ENCODE results near the gene SARM1. TPM values are rescaled to one million over a fixed set of nuclear protein-coding genes. Genes with fewer than 3 reads are reported as not detected.

Gene SARM1
- total and polyA plus RNA-seq, 2 donors (not counting 3 experiments of a cell fraction or from before 2014, with no cell fraction given) = 5.6 to 7.0 TPM

GRCh38 chr17:28390984-28391383 lies 19.5 kb downstream of the SARM1 start:
- Histone ChIP-seq H3K9me1 (replicated peaks; ENCODE audit: control insufficient read depth, extremely low read depth, insufficient read depth, low read length) (no peaks in the 10 kb centered on the region), H3K27me3 (ENCODE audit: control insufficient read depth in 2 of 2, insufficient read depth in 2 of 2, low read length in 2 of 2) (no peaks in the 10 kb centered on the region), H3K36me3 (ENCODE audit: control insufficient read depth in 2 of 2, extremely low read depth in 1 of 2, insufficient read depth in 2 of 2, low read length in 2 of 2) (peaks cover 0 to 2% of the 10 kb centered on the region in 2 experiments), H3K9ac (replicated peaks; ENCODE audit: extremely low read depth, insufficient read depth, low read length) (no peak overlapping the region), H4K20me1 (replicated peaks; ENCODE audit: control insufficient read depth, extremely low read depth, insufficient read depth, low read length) (no peaks in the 10 kb centered on the region), H3K4me2 (ENCODE audit: insufficient read depth, low read length) (no peak overlapping the region), H3K4me3 (replicated peaks in 1 of 3; ENCODE audit: insufficient read depth in 1 of 3, low read depth in 1 of 3, low read length in 3 of 3) (no peak overlapping the region), H2AFZ (ENCODE audit: low read depth, low read length) (no peak overlapping the region), H3K4me1 (ENCODE audit: control insufficient read depth, extremely low read depth, insufficient read depth, low read length) (peaks cover 4% of the 10 kb centered on the region), H3K9me3 (replicated peaks; ENCODE audit: control insufficient read depth, insufficient read depth, low read length) (no peaks in the 10 kb centered on the region), H3K79me2 (ENCODE audit: control insufficient read depth, insufficient read depth, low read length) (no peaks in the 10 kb centered on the region), H3K27ac (ENCODE audit: insufficient read depth, low read depth, low read length) (no peak overlapping the region)
- CTCF ChIA-PET = interaction anchor here (1.9 kb wide), 1 partner anchor 25 kb away, joined by 11 read pairs; no protein-coding TSS in a partner anchor
- POLR2A ChIA-PET = no interaction called here
- intact Hi-C loops (cut with micrococcal nuclease) (no loop called here), dilution Hi-C loops (cut with MboI; ENCODE audit: extremely low pct_ligation_motif_present, low sequenced_read_pairs) (no loop called here)
- TF ChIP-seq POLR2A (IDR thresholded peaks at IDR 0.05; ENCODE audit: low read depth, low read length) = no peak
- no peak for TF ChIP-seq MAX (IDR thresholded peaks at IDR 0.05; ENCODE audit: insufficient read depth, insufficient read length)
- TF ChIP-seq FOS (IDR thresholded peaks at IDR 0.05; ENCODE audit: borderline replicate concordance, insufficient read depth, low read length) = no peak
- no peak for TF ChIP-seq POLR2AphosphoS5 (IDR thresholded peaks at IDR 0.05; ENCODE audit: insufficient read depth, low read depth, low read length)
- no peak for TF ChIP-seq CTCF (IDR thresholded peaks at IDR 0.05; ENCODE audit: extremely low read depth in 1 of 2, insufficient read depth in 1 of 2, low read depth in 1 of 2, low read length in 2 of 2)
- no peak for TF ChIP-seq JUN (IDR thresholded peaks at IDR 0.05; ENCODE audit: borderline replicate concordance, insufficient read depth, insufficient read length, low read depth)
- TF ChIP-seq EZH2 (IDR thresholded peaks at IDR 0.05; ENCODE audit: borderline replicate concordance, low read depth, low read length, severe bottlenecking) = no peak
- TF ChIP-seq GATA2 (IDR thresholded peaks at IDR 0.05; ENCODE audit: insufficient read depth, insufficient read length, low read depth, low read length) = no peak
- no peak for TF ChIP-seq MYC (IDR thresholded peaks at IDR 0.05; ENCODE audit: low read depth, low read length)
- no peak for FAIRE-seq
- DNase-seq (ENCODE audit: low read depth, low spot score) = no peak
- no TSS peak for BruUV-seq (replicated peaks)
